Type B pancreatic cell (in vitro differentiated cells): Measurements from ENCODE around the gene PLK2. TPM values are rescaled to one million over a fixed set of nuclear protein-coding genes. Genes with fewer than 3 reads are reported as not detected.

Source experiments
- DNase-seq: peaks from one replicate; pipeline ENCODE4 v3.0.0; 2021; ENCODE audit warnings: mixed read lengths; ENCODE audit not compliant: unreplicated experiment; ENCODE audit errors: extremely low spot score
- H3K27ac Mint-ChIP-seq: 2 replicates; pipeline ENCODE4 v1.8.0; 2021; ENCODE audit warnings: mild to moderate bottlenecking, mixed read lengths
- H3K27me3 Mint-ChIP-seq: 2 replicates; pipeline ENCODE4 v1.8.0; 2021; ENCODE audit warnings: mixed read lengths
- H3K36me3 Mint-ChIP-seq: 2 replicates; pipeline ENCODE4 v1.8.0; 2021; ENCODE audit warnings: mixed read lengths
- H3K4me1 Mint-ChIP-seq: one replicate; pipeline ENCODE4 v1.8.0; 2021; ENCODE audit warnings: mixed read lengths; ENCODE audit not compliant: unreplicated experiment
- H3K4me3 Mint-ChIP-seq: 2 replicates; pipeline ENCODE4 v1.8.0; 2021; ENCODE audit warnings: mild to moderate bottlenecking, mixed read lengths
- H3K9me3 Mint-ChIP-seq: 2 replicates; pipeline ENCODE4 v1.8.0; 2021; ENCODE audit warnings: mixed read lengths
- total RNA-seq: library from RNA; stranded (reverse); gene quantifications from 2 replicates; pipeline ENCODE4 v1.2.1, GENCODE V29; 2021; ENCODE audit warnings: low replicate concordance
- TF ChIP-seq, protein P1 (sequence below): fragments of 200-600 bp; sonication (generic); conservative IDR thresholded peaks from 2 replicates; pipeline ENCODE4 v1.5.0; 2021; ENCODE audit warnings: antibody characterized with exemption, mild to moderate bottlenecking

The PLK2 gene
- total RNA-seq, 1 donor from 2014 or later, result 307 TPM

DNA sequence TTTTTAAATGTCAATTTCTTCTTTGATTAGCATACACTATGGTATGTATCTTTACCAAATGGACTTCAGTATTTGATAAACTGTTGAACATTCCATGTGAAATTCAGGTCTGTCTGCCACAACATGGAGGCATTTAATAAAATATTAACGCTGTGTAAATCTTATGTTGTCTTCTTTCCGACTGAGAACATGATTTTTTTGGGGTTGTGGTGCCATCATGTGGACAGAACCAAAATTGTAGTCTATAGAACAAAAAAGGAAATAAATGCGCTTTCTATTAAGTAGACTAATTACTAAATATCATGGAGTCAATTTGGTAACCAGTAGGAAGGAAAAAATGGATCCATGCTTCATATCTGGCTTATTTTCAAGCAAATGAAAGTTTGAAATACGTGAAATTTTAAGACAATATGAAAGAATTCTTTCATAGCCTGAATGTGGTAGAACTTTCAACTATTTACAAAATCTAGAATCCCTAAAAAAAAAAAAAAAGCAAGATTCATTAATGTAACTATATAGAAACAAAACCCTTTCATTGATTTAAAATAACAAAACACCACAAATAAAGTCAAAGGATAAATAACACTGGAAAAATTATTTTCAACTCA lies 2.8 kb upstream of the PLK2 start:
- Mint-ChIP-seq H3K4me1 (peaks cover 19% of the 10 kb centered on the region), H3K36me3 (peaks cover 20% of the 10 kb centered on the region), H3K9me3 (no peaks in the 10 kb centered on the region), H3K4me3 (peak overlapping the region; percentile 55), H3K27me3 (no peaks in the 10 kb centered on the region), H3K27ac (peak overlapping the region; percentile 88)
- no peak for DNase-seq
- TF ChIP-seq, protein P1, sequence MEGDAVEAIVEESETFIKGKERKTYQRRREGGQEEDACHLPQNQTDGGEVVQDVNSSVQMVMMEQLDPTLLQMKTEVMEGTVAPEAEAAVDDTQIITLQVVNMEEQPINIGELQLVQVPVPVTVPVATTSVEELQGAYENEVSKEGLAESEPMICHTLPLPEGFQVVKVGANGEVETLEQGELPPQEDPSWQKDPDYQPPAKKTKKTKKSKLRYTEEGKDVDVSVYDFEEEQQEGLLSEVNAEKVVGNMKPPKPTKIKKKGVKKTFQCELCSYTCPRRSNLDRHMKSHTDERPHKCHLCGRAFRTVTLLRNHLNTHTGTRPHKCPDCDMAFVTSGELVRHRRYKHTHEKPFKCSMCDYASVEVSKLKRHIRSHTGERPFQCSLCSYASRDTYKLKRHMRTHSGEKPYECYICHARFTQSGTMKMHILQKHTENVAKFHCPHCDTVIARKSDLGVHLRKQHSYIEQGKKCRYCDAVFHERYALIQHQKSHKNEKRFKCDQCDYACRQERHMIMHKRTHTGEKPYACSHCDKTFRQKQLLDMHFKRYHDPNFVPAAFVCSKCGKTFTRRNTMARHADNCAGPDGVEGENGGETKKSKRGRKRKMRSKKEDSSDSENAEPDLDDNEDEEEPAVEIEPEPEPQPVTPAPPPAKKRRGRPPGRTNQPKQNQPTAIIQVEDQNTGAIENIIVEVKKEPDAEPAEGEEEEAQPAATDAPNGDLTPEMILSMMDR, result peak; percentile 87

DNA sequence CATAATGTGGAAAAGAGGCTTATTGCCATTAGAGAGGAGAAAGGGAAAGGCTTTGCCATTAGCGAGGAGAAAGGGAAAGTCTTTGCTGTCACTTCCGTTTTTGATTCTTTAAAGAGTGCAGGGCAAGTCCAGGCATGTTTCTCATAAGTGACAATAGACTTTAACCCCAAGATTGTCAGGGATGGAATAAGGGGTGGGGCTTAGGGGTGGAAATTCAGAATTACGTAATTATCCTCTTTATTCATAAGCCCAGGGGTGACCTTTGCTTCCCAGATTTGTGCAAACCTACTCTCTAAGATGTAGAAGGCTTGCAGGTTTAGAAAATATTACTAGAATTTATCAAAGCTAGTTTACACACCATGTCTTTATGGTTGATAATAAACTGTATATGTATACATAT lies 2.3 kb upstream of the PLK2 start:
- peak overlapping the region; percentile 88 for H3K27ac Mint-ChIP-seq
- H3K4me3 Mint-ChIP-seq, result peak overlapping the region; percentile 55
- H3K4me1 Mint-ChIP-seq, result peaks cover 22% of the 10 kb centered on the region
- H3K36me3 Mint-ChIP-seq, result peaks cover 25% of the 10 kb centered on the region
- no peaks in the 10 kb centered on the region for H3K27me3 Mint-ChIP-seq
- DNase-seq, result no peak
- no peaks in the 10 kb centered on the region for H3K9me3 Mint-ChIP-seq
- TF ChIP-seq, protein P1, result no peak

DNA sequence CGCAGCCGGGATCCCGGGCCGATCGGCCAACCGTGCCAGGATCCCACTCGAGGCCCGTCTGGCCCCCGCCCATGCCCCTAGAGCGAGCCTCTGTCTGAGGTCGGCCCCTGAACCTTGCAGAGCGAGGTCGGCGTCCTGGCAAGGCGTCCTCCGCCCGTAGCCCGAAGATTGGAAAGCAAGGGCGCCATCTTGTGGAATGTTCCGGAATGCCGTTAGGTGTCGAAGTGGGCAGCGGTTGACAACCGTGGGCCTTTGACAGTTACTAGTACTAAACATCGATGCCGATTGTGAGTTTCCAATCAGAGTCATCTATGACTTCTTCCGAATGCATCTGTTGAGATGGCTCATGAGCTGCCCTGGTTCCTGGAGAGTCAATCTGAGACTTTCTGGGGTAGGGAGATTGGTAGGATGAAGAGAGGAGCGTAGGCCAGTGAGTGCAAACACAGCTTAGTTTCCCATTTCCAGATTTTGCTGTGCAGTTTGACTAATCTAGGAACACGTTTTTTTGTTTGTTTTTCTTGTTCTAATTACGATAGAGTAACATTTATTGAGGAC lies 923 bp upstream of the PLK2 start:
- peak; percentile 91 for DNase-seq
- Mint-ChIP-seq H3K27ac (peak overlapping the region; percentile 88), H3K4me3 (peak overlapping the region; percentile 97), H3K36me3 (peaks cover 39% of the 10 kb centered on the region), H3K9me3 (no peaks in the 10 kb centered on the region), H3K4me1 (peaks cover 28% of the 10 kb centered on the region), H3K27me3 (no peaks in the 10 kb centered on the region)
- TF ChIP-seq, protein P1, result peak; percentile 82

DNA sequence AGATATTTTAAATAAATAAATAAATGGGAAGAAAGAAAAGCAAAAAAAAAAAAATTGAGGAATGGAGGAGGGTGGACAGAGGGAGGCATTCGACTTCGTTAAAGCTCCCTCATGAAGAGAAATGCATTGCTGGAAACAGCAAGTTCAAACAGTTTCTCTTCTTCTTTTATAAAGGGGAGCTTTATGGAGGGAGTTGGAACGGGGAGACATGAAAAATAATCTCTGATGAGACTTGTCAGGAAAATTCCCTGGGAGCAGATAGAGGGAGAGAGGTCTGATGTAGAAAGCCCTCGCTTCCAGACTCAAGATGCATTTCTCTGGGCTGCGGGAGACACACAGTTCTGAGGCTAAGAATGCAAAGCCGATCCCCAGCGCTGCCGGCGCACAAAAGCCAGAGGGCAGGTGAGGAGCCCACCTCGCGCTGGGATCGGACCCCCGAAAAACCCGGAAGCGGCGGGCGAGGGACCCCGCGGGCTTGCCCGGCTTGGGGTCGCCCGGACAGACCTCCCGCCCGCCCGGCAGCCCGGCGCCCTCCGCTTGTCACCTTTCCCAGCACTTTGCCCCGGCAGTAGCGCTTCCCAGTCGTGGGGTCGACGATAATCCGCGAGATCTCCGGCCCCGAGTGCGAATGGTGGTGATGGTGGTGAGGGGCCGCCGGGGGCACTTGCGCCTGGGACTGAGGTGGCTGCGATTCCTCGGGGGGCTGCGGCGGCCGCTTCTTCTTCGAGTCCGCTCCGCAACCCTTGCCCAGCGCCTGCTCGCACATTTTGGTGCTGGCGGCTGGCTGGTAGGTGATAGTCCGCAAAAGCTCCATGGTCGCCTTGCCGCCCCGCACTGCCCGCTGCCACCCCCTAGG lies 512 bp downstream of the PLK2 start:
- peak overlapping the region; percentile 97 for H3K27ac Mint-ChIP-seq
- peak overlapping the region; percentile 97 for H3K4me3 Mint-ChIP-seq
- peaks cover 37% of the 10 kb centered on the region for H3K4me1 Mint-ChIP-seq
- TF ChIP-seq, protein P1, result peak; percentile 28
- H3K27me3 Mint-ChIP-seq, result no peaks in the 10 kb centered on the region
- H3K36me3 Mint-ChIP-seq, result peaks cover 53% of the 10 kb centered on the region
- H3K9me3 Mint-ChIP-seq, result no peaks in the 10 kb centered on the region
- no peak for DNase-seq

DNA sequence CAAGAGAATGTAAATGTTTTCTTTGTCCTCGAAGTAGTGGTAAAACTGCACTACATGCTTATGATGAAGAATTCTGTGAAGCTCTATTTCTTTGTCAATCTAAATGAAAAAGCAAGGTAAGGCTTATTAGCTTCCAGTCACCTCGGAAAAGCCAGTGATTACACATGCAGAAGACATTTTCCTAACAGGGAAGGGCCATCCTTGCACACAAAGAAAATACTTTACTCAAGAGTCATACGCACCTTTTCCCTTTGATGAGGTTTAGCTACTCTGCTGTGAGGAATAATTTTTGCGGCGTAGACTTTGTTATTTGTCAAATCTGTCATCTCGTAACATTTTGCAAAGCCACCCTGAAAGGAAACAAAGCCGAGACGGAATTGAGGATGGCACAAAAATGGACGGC lies 1.1 kb downstream of the PLK2 start:
- Mint-ChIP-seq H3K4me3 (peak overlapping the region; percentile 97), H3K4me1 (peaks cover 41% of the 10 kb centered on the region), H3K36me3 (peaks cover 59% of the 10 kb centered on the region), H3K9me3 (no peaks in the 10 kb centered on the region), H3K27me3 (no peaks in the 10 kb centered on the region), H3K27ac (peak overlapping the region; percentile 97)
- TF ChIP-seq, protein P1, result no peak
- no peak for DNase-seq
